Activated CD4-positive, alpha-beta T cell treated with anti-CD3 and anti-CD28 coated beads for 48 hours (primary cell): Measurements from ENCODE around the gene CR1L.
"Not testable (repeated sequence)": the region's sequence is repeated elsewhere in the genome, so short reads cannot be mapped to it uniquely, and the experiment has no call there.

ENCODE experiments used
- DNase-seq: peaks from one replicate; pipeline ENCODE4 v3.0.0-alpha.2; 2020

The CR1L gene

GRCh38 chr1:207690551-207690950, 45.6 kb downstream of the CR1L start:
- DNase-seq = not testable (repeated sequence)

DNA sequence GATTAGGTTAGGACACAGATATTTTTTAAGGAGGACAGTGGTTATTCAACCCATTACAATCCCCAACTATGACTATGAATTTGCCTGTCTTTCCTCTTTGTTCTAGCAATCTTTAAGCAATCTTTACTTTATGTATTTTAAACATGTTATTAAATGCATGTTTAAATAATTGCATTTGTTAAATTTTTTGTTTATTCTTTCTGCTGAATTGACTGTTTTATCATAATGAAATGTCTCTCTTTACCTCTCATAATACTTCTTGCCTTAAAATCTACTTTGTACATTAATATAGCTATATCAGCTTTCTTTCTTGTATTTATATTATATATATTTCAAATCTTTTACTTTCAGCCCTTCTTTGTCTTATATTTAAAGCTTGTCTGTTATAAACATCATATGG, 46.1 kb downstream of the CR1L start:
- no peak for DNase-seq

- DNase-seq = no peak
These were observed 46.9 kb downstream of the CR1L start for GRCh38 chr1:207691841-207692240.

- not testable (repeated sequence) for DNase-seq
These were observed 47.4 kb downstream of the CR1L start for GRCh38 chr1:207692291-207692690.

GRCh38 chr1:207695891-207696290, 51.0 kb downstream of the CR1L start:
- no peak for DNase-seq

- DNase-seq = peak; percentile 56
These were observed 54.0 kb downstream of the CR1L start for GRCh38 chr1:207698822-207699483.

- no peak for DNase-seq
These were observed 57.4 kb downstream of the CR1L start for GRCh38 chr1:207702317-207702716.

GRCh38 chr1:207703712-207704111, 58.8 kb downstream of the CR1L start:
- DNase-seq = no peak

- not testable (repeated sequence) for DNase-seq
These were observed 63.1 kb downstream of the CR1L start for GRCh38 chr1:207708004-207708403.

GRCh38 chr1:207711285-207711684, 66.4 kb downstream of the CR1L start:
- DNase-seq = no peak

GRCh38 chr1:207712701-207713100, 67.8 kb downstream of the CR1L start:
- not testable (repeated sequence) for DNase-seq

- no peak for DNase-seq
These were observed 68.6 kb downstream of the CR1L start for GRCh38 chr1:207713529-207713928.

DNA sequence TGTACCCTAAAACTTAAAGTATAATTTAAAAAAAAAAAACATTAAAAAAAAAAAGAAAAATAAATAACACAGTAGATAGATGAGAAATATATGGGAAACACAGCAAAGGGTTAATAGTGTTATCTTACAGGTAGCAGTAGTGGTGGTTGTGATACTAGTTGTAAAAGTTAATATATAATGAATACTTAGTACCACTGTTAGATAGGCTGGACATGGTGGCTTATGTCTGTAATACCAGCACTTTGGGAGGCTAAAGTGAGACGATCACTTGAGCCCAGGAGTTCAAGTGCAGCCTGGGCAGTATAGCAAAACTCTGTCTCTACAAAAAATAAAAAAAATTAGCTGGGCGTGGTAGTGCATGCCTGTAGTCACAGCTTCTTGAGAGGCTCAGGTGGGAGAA, 74.3 kb downstream of the CR1L start:
- no peak for DNase-seq

GRCh38 chr1:207728200-207728858, 83.4 kb downstream of the CR1L start:
- DNase-seq = not testable (repeated sequence)

GRCh38 chr1:207737503-207738157, 92.7 kb downstream of the CR1L start:
- not testable (repeated sequence) for DNase-seq

- DNase-seq = not testable (repeated sequence)
These were observed 93.3 kb downstream of the CR1L start for GRCh38 chr1:207738158-207738659.

DNA sequence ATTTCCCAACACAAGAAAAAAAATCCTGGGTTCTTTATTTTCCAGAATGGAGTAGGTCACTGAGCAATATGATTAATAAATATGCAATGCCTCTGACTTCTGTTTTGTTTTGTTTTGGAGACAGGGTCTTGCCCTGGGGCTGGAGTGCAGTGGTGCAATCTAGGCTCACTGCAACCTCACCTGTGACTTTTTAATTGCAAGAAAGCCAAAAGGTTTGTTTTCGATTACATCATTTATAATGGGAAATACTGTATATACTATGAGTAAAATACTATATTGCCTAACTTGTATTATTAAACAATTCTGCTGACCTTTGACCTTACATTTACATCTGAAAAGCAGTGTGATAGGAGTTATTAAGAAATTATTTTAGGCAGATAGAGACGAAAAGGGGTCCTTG, 95.3 kb downstream of the CR1L start:
- no peak for DNase-seq

GRCh38 chr1:207742850-207743555, 98.1 kb downstream of the CR1L start:
- no peak for DNase-seq

DNA sequence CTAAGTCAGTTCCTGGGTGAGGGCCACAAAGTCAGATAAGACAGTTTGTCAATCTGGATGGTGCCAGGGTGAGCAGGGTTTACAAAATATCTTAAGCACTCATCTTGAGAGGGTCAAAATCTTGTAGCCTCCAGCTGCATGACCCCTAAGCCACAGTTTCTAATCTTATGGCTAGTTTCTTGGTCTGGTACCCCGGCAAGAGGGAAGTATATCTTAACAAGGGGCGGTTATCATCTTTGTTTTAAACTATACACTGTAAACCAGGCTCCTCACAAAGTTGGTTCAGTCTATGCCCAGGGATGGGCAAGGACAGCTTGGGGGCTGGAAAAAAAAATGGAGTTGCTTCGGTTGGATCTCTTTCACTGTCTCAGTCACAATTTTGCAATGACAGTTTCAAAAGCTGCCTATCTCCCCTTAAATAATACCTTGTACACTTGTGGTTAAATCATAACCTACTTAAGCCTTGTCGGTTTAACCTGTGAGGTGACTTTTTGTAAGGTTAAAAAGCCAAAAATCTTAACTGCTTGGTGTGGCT, 99.1 kb downstream of the CR1L start:
- no peak for DNase-seq

- DNase-seq = no peak
These were observed 100.4 kb downstream of the CR1L start for GRCh38 chr1:207745285-207745684.

- no peak for DNase-seq
These were observed 101.2 kb downstream of the CR1L start for GRCh38 chr1:207745839-207746767.
